GM21360 (cell line): ENCODE measurements around the gene GPAT2.
"Not testable (repeated sequence)": the region's sequence is repeated elsewhere in the genome, so short reads cannot be mapped to it uniquely, and the experiment has no call there.

Source experiments
- ATAC-seq: cut with Tn5 transposase; IDR thresholded peaks from one replicate; pipeline ENCODE4 v1.9.1; 2021; ENCODE audit warnings: mild to moderate bottlenecking, moderate library complexity; ENCODE audit not compliant: unreplicated experiment

GPAT2 gene

GRCh38 chr2:96065954-96066353 is 31.2 kb upstream of the GPAT2 start:
- not testable (repeated sequence) for ATAC-seq

- no peak for ATAC-seq
Observed at GRCh38 chr2:96065381-96065930, 30.7 kb upstream of the GPAT2 start.

- ATAC-seq = not testable (repeated sequence)
Observed at GRCh38 chr2:96064760-96065159, 30.0 kb upstream of the GPAT2 start.

GRCh38 chr2:96064047-96064675 is 29.4 kb upstream of the GPAT2 start:
- ATAC-seq = not testable (repeated sequence)

GRCh38 chr2:96063116-96063899 is 28.6 kb upstream of the GPAT2 start:
- not testable (repeated sequence) for ATAC-seq

- not testable (repeated sequence) for ATAC-seq
Observed at GRCh38 chr2:96062483-96062882, 27.8 kb upstream of the GPAT2 start.

GRCh38 chr2:96061901-96062300 is 27.2 kb upstream of the GPAT2 start:
- ATAC-seq = not testable (repeated sequence)

GRCh38 chr2:96061197-96061817 is 26.6 kb upstream of the GPAT2 start:
- not testable (repeated sequence) for ATAC-seq

GRCh38 chr2:96060325-96060724 is 25.6 kb upstream of the GPAT2 start:
- ATAC-seq = not testable (repeated sequence)

GRCh38 chr2:96059443-96059842 is 24.7 kb upstream of the GPAT2 start:
- ATAC-seq = not testable (repeated sequence)

GRCh38 chr2:96055830-96056229 is 21.1 kb upstream of the GPAT2 start:
- not testable (repeated sequence) for ATAC-seq

GRCh38 chr2:96054537-96054936 is 19.8 kb upstream of the GPAT2 start:
- ATAC-seq = not testable (repeated sequence)

- not testable (repeated sequence) for ATAC-seq
Observed at GRCh38 chr2:96053385-96053784, 18.7 kb upstream of the GPAT2 start.

- not testable (repeated sequence) for ATAC-seq
Observed at GRCh38 chr2:96052632-96053031, 17.9 kb upstream of the GPAT2 start.

GRCh38 chr2:96049917-96050262 is 15.2 kb upstream of the GPAT2 start:
- ATAC-seq = not testable (repeated sequence)

- ATAC-seq = not testable (repeated sequence)
Observed at GRCh38 chr2:96049049-96049916, 14.6 kb upstream of the GPAT2 start.

GRCh38 chr2:96035554-96035953 is 838 bp upstream of the GPAT2 start:
- ATAC-seq = not testable (repeated sequence)

GRCh38 chr2:96033997-96034396 is 719 bp downstream of the GPAT2 start:
- not testable (repeated sequence) for ATAC-seq

- not testable (repeated sequence) for ATAC-seq
Observed at GRCh38 chr2:96027725-96028325, 6.9 kb downstream of the GPAT2 start.

GRCh38 chr2:96025755-96026154 is 9.0 kb downstream of the GPAT2 start:
- ATAC-seq = not testable (repeated sequence)
